ENCODE data around the gene CDH12. TPM values are rescaled to one million over a fixed set of nuclear protein-coding genes. Genes with fewer than 3 reads are reported as not detected.

Gene CDH12
- total RNA-seq, 1 donor from 2014 or later = 0.38 TPM

GRCh38 chr5:21826884-21827283 lies 1026.3 kb downstream of the CDH12 start:
- DNase-seq (no peak), ATAC-seq (no peak)
- TF ChIP-seq, protein P1, sequence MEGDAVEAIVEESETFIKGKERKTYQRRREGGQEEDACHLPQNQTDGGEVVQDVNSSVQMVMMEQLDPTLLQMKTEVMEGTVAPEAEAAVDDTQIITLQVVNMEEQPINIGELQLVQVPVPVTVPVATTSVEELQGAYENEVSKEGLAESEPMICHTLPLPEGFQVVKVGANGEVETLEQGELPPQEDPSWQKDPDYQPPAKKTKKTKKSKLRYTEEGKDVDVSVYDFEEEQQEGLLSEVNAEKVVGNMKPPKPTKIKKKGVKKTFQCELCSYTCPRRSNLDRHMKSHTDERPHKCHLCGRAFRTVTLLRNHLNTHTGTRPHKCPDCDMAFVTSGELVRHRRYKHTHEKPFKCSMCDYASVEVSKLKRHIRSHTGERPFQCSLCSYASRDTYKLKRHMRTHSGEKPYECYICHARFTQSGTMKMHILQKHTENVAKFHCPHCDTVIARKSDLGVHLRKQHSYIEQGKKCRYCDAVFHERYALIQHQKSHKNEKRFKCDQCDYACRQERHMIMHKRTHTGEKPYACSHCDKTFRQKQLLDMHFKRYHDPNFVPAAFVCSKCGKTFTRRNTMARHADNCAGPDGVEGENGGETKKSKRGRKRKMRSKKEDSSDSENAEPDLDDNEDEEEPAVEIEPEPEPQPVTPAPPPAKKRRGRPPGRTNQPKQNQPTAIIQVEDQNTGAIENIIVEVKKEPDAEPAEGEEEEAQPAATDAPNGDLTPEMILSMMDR (IDR thresholded peaks at IDR 0.05) = no peak

DNA sequence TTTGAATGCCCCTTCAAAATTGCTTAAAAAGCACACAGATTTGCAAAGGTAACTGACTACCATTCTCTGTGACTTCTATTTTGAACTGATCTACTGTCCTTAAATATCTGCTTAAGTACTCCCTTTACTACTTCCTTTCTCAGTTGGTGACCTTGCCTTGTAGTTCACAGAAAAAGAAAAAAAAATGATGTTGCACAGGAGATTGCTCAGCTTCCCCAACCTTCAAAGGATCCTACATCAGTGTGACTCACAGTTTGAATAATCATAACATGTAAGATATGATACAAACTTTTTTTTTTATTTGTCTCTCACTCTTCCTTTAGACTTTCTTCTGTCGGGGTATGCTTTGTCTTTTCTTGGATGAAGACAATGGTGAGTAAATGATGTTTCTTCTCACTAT lies 1029.6 kb downstream of the CDH12 start:
- Histone ChIP-seq H3K4me1 (no peaks in the 10 kb centered on the region), H3K27ac (no peak overlapping the region), H3K4me3 (no peak overlapping the region), H3K36me3 (no peaks in the 10 kb centered on the region), H3K27me3 (ENCODE audit: low read depth) (no peaks in the 10 kb centered on the region), H3K9me3 (no peaks in the 10 kb centered on the region)
- ATAC-seq (no peak), DNase-seq (no peak)
- TF ChIP-seq, protein P1 (IDR thresholded peaks at IDR 0.05) = no peak
- intact Hi-C loops (cut with DNase I) = no loop called here

More at GRCh38 chr5:21826884-21827283, 1026.3 kb downstream of the CDH12 start:
- Histone ChIP-seq H3K4me3 (no peak overlapping the region), H3K9me3 (no peaks in the 10 kb centered on the region), H3K4me1 (no peaks in the 10 kb centered on the region), H3K27ac (no peak overlapping the region), H3K36me3 (no peaks in the 10 kb centered on the region), H3K27me3 (ENCODE audit: low read depth) (no peaks in the 10 kb centered on the region)
- intact Hi-C loops (cut with DNase I) = no loop called here

DNA sequence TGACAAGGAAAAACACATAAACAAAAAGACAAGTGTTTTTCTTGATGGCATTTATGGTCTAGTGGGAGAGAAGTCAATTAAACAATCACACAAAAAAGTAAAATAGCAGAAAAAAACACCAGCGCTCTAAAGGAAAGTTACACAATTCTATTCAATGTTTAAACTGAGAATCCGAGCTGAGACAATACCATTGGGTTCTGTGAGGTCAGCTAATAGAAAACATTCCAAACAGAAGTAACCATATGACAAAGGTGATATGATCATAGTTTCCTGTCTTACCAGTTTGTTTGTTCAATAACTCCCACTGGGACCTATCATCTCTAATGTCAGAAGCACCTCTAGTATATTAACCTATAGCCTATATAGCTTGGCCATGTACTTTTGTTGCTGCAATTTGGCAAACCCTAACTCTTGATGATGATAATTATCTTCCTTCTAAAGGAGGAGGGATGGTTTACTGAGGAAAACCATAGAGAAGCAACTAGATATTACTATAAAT lies 1030.0 kb downstream of the CDH12 start:
- TF ChIP-seq, protein P1 (IDR thresholded peaks at IDR 0.05) = no peak
- H3K27ac ChIP-seq = no peak overlapping the region
- intact Hi-C loops (cut with DNase I) = no loop called here
- H3K9me3 ChIP-seq = no peaks in the 10 kb centered on the region
- ATAC-seq = no peak
- no peak for DNase-seq
- no peak overlapping the region for H3K4me3 ChIP-seq
- H3K36me3 ChIP-seq = no peaks in the 10 kb centered on the region
- no peaks in the 10 kb centered on the region for H3K27me3 ChIP-seq (ENCODE audit: low read depth)
- H3K4me1 ChIP-seq = no peaks in the 10 kb centered on the region

DNA sequence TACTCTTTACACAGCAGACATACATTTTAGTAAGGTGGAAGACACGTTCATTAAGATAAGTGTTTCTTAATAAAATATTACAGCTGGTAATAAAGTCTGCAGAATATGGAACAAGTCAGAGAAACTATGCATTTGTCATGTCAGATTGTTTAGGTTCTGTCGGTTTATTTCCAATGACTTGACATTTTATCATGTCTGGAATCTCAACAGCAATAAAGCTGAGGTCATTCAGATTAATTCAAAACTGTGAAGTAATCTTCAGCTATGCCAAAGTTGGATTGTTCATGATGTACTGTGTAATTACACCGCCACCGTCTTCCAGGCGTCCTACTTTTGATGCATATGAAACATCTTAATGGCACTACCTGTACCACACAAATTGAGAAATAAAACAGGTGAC lies 1032.6 kb downstream of the CDH12 start:
- ATAC-seq = no peak
- TF ChIP-seq, protein P1 (IDR thresholded peaks at IDR 0.05) = no peak
- intact Hi-C loops (cut with DNase I) = no loop called here

DNA sequence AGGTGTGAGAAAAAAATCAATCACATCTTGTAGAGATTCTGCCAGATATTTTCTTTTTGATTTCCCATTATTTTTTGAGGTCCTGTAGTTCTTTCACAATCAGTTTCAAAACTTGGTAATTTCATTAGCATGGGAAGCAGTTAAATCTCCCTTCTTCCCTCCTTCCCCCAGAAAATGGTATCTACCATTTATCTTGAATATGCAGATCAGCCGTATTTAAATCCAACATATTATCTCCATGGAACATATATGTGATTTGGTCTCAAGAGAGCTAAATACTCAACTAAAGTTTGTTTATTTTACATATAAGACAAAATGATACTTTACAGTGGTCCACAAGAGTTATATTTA lies 1034.8 kb downstream of the CDH12 start:
- no peaks in the 10 kb centered on the region for H3K4me1 ChIP-seq
- H3K9me3 ChIP-seq = no peaks in the 10 kb centered on the region
- H3K27me3 ChIP-seq (ENCODE audit: low read depth) = no peaks in the 10 kb centered on the region
- H3K4me3 ChIP-seq = peak overlapping the region; percentile 24
- TF ChIP-seq, protein P1 (IDR thresholded peaks at IDR 0.05) = no peak
- intact Hi-C loops (cut with DNase I) = no loop called here
- H3K27ac ChIP-seq = no peak overlapping the region
- ATAC-seq = no peak
- H3K36me3 ChIP-seq = no peaks in the 10 kb centered on the region
- no peak for DNase-seq

More for the DNA sequence above, 1032.6 kb downstream of the CDH12 start:
- Histone ChIP-seq H3K27me3 (ENCODE audit: low read depth) (no peaks in the 10 kb centered on the region), H3K27ac (no peak overlapping the region), H3K4me1 (no peaks in the 10 kb centered on the region), H3K36me3 (no peaks in the 10 kb centered on the region), H3K4me3 (no peak overlapping the region), H3K9me3 (no peaks in the 10 kb centered on the region)
- DNase-seq = no peak
